Suprapubic skin (tissue), 3 donors: ENCODE measurements around the gene RFPL1.

Experiments used
- POLR2AphosphoS5 ChIP-seq, 3 donors: sonication (generic); formaldehyde crosslinking; IDR thresholded peaks; one replicate each; pipeline ENCODE4 v1.6.1; 2017; ENCODE audit warnings: antibody characterized with exemption in 3 of 3
- TF ChIP-seq, protein P1 (sequence below), 2 donors: fragments of 200-600 bp in 1 of 2; fragments of 450-650 bp in 1 of 2; sonication (generic) in 1 of 2; IDR thresholded peaks; one replicate each; pipeline ENCODE4 v1.5.1; 2016 to 2019; ENCODE audit warnings: antibody characterized with exemption in 2 of 2, mild to moderate bottlenecking in 1 of 2, moderate library complexity in 1 of 2

DNA sequence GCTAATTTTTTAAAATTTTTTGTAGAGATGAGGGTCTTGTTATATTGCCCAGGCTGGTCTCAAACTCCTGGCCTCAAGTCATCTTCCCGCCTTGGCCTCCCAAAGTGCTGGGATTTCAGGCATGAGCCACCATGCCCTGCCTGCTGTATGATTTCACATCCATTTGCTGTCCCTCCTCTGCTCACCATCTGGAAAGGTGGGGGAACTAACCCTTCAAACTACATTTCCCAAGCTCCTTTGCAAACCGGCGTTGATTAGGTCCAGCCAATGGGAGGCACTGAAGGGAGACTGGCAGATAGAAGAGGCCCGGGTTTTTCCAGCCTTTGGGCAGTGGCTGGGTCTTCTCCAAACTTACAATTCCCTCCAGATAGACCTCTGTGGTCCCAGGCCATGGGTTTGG, 19.3 kb downstream of the RFPL1 start:
- TF ChIP-seq, protein P1, sequence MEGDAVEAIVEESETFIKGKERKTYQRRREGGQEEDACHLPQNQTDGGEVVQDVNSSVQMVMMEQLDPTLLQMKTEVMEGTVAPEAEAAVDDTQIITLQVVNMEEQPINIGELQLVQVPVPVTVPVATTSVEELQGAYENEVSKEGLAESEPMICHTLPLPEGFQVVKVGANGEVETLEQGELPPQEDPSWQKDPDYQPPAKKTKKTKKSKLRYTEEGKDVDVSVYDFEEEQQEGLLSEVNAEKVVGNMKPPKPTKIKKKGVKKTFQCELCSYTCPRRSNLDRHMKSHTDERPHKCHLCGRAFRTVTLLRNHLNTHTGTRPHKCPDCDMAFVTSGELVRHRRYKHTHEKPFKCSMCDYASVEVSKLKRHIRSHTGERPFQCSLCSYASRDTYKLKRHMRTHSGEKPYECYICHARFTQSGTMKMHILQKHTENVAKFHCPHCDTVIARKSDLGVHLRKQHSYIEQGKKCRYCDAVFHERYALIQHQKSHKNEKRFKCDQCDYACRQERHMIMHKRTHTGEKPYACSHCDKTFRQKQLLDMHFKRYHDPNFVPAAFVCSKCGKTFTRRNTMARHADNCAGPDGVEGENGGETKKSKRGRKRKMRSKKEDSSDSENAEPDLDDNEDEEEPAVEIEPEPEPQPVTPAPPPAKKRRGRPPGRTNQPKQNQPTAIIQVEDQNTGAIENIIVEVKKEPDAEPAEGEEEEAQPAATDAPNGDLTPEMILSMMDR (IDR thresholded peaks at IDR 0.05), result no peak
- no peak for TF ChIP-seq POLR2AphosphoS5 (IDR thresholded peaks at IDR 0.05)
